Measurements from ENCODE around the gene IGSF21. TPM values are rescaled to one million over a fixed set of nuclear protein-coding genes. Genes with fewer than 3 reads are reported as not detected.
"Not testable (repeated sequence)": the region's sequence is repeated elsewhere in the genome, so short reads cannot be mapped to it uniquely, and the experiment has no call there.

IGSF21 gene
- total RNA-seq, 1 experiment from 2014 or later: 30.5 TPM

DNA sequence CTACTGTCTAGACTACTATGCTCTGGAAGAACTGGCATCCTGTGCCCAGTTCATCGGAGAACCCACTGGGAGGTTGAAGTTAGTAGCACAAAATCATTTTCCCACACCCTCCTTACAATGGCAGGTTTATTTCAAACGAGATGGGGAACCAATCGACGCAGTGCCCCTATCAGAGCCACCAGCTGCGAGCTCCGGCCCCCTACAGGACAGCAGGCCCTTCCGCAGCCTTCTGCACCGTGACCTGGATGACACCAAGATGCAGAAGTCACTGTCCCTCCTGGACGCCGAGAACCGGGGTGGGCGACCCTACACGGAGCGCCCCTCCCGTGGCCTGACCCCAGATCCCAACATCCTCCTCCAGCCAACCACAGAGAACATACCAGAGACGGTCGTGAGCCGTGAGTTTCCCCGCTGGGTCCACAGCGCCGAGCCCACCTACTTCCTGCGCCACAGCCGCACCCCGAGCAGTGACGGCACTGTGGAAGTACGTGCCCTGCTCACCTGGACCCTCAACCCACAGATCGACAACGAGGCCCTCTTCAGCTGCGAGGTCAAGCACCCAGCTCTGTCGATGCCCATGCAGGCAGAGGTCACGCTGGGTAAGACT is 257.6 kb downstream of the IGSF21 start (continued):
- TF ChIP-seq, protein P1, sequence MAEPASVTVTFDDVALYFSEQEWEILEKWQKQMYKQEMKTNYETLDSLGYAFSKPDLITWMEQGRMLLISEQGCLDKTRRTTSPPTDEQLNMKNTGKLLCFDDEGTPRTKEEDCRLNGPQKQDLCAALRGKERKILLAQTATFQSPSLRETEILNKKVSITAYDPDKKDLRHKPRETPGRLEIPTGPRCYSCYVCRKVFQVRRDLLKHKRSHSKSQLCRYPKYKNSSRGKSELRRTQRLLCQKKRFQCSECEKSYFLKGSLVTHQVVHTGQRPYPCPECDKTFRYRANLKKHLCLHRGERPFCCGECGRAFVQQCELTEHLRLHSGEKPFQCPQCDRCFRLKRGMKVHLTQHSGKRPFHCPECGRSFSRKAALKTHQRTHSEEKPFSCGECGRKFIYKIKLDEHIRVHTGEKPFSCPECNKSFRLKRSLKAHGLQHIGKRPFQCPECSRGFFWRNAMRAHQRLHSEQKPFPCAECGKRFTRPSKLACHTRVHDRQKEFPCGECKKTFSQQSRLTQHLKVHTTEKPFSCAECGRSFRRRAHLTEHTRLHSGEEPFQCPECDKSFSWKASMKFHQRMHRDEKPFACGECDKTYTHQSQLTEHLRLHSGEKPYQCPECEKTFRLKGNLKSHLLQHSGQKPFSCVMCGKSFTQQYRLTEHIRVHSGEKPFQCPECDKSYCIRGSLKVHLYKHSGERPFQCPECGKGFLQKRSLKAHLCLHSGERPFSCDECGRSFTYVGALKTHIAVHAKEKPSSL (CRISPR knock-in tag; conservative IDR thresholded peaks at IDR 0.05): no peak
- TF ChIP-seq SMAD4 (CRISPR knock-in tag; IDR thresholded peaks at IDR 0.05) (no peak), GRHL2 (CRISPR knock-in tag; IDR thresholded peaks at IDR 0.05; ENCODE audit: insufficient replicate concordance, severe bottlenecking) (no peak), NR3C1 (CRISPR knock-in tag; conservative IDR thresholded peaks at IDR 0.05; ENCODE audit: low read depth) (no peak)
- TF ChIP-seq, protein P2, sequence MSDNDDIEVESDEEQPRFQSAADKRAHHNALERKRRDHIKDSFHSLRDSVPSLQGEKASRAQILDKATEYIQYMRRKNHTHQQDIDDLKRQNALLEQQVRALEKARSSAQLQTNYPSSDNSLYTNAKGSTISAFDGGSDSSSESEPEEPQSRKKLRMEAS (CRISPR knock-in tag; IDR thresholded peaks at IDR 0.05): no peak

DNA sequence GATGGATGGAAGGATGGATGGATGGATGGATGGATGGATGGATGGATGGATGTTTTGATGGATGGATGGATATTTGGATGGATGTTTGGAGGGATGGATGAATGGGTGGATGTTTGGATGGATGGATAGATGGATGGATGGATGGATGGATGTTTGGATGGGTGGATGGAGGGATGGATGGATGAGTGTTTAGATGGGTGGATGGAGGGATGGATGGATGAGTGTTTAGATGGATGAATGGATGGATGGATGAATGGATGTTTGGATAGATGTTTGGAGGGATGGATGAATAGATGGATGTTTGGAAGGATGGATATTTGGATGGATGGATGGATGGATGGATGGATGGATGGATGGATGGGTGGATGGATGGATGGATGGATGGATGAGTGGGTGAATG is 264.9 kb downstream of the IGSF21 start:
- POLR2A ChIA-PET; DNase-seq (ENCODE audit: low spot score); H3K36me3 Mint-ChIP-seq; H3K9me3 Mint-ChIP-seq; H3K27ac Mint-ChIP-seq; ATAC-seq; CTCF ChIA-PET; H3K4me3 Mint-ChIP-seq: not testable (repeated sequence)
- Mint-ChIP-seq H3K4me1 (peaks cover 13% of the 10 kb centered on the region), H3K27me3 (ENCODE audit: low read depth) (peaks cover 16% of the 10 kb centered on the region)

DNA sequence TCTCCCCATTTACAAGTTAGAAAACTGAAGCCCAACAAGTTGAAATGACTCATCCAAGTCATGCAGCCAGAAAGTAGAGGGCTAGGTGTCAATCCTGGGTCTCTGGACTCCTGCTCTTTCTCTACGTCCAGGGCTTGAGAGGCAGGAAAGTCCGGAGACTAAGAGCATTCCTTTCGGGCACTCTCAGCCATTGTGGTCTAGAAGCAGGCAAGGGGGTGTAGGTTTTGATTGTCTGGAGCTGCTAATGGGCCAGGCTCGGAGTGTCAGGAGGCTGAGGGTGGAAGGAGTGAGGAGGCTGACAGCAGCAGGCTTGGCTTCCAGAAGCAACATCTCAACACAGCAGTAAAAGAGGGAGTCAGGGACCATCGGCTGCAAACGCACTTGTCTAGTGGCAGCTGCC is 265.6 kb downstream of the IGSF21 start:
- H3K4me1 Mint-ChIP-seq: peaks cover 13% of the 10 kb centered on the region
- H3K27ac Mint-ChIP-seq: no peak overlapping the region
- no peak for DNase-seq (ENCODE audit: low spot score)
- H3K9me3 Mint-ChIP-seq: peaks cover 6% of the 10 kb centered on the region
- peaks cover 16% of the 10 kb centered on the region for H3K27me3 Mint-ChIP-seq (ENCODE audit: low read depth)
- no peak for ATAC-seq
- H3K4me3 Mint-ChIP-seq: no peak overlapping the region
- CTCF ChIA-PET: no interaction called here
- POLR2A ChIA-PET: no interaction called here
- peaks cover under 1% of the 10 kb centered on the region; the same call in 1 of the 2 replicates for H3K36me3 Mint-ChIP-seq
- TF ChIP-seq, protein P3, sequence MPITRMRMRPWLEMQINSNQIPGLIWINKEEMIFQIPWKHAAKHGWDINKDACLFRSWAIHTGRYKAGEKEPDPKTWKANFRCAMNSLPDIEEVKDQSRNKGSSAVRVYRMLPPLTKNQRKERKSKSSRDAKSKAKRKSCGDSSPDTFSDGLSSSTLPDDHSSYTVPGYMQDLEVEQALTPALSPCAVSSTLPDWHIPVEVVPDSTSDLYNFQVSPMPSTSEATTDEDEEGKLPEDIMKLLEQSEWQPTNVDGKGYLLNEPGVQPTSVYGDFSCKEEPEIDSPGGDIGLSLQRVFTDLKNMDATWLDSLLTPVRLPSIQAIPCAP (CRISPR knock-in tag; IDR thresholded peaks at IDR 0.05): no peak
- no peak for TF ChIP-seq TEAD1 (CRISPR knock-in tag; IDR thresholded peaks at IDR 0.05)
- no peak for TF ChIP-seq NR3C1 (CRISPR knock-in tag; conservative IDR thresholded peaks at IDR 0.05; ENCODE audit: low read depth)
- no peak for TF ChIP-seq ETV6 (CRISPR knock-in tag; IDR thresholded peaks at IDR 0.05)
- TF ChIP-seq, protein P4, sequence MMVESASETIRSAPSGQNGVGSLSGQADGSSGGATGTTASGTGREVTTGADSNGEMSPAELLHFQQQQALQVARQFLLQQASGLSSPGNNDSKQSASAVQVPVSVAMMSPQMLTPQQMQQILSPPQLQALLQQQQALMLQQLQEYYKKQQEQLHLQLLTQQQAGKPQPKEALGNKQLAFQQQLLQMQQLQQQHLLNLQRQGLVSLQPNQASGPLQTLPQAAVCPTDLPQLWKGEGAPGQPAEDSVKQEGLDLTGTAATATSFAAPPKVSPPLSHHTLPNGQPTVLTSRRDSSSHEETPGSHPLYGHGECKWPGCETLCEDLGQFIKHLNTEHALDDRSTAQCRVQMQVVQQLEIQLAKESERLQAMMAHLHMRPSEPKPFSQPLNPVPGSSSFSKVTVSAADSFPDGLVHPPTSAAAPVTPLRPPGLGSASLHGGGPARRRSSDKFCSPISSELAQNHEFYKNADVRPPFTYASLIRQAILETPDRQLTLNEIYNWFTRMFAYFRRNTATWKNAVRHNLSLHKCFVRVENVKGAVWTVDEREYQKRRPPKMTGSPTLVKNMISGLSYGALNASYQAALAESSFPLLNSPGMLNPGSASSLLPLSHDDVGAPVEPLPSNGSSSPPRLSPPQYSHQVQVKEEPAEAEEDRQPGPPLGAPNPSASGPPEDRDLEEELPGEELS (CRISPR knock-in tag; IDR thresholded peaks at IDR 0.05): no peak
- TF ChIP-seq, protein P5, sequence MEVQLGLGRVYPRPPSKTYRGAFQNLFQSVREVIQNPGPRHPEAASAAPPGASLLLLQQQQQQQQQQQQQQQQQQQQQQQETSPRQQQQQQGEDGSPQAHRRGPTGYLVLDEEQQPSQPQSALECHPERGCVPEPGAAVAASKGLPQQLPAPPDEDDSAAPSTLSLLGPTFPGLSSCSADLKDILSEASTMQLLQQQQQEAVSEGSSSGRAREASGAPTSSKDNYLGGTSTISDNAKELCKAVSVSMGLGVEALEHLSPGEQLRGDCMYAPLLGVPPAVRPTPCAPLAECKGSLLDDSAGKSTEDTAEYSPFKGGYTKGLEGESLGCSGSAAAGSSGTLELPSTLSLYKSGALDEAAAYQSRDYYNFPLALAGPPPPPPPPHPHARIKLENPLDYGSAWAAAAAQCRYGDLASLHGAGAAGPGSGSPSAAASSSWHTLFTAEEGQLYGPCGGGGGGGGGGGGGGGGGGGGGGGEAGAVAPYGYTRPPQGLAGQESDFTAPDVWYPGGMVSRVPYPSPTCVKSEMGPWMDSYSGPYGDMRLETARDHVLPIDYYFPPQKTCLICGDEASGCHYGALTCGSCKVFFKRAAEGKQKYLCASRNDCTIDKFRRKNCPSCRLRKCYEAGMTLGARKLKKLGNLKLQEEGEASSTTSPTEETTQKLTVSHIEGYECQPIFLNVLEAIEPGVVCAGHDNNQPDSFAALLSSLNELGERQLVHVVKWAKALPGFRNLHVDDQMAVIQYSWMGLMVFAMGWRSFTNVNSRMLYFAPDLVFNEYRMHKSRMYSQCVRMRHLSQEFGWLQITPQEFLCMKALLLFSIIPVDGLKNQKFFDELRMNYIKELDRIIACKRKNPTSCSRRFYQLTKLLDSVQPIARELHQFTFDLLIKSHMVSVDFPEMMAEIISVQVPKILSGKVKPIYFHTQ (CRISPR knock-in tag; IDR thresholded peaks at IDR 0.05): no peak
- TF ChIP-seq SMAD4 (CRISPR knock-in tag; IDR thresholded peaks at IDR 0.05): no peak
- TF ChIP-seq, protein P6, sequence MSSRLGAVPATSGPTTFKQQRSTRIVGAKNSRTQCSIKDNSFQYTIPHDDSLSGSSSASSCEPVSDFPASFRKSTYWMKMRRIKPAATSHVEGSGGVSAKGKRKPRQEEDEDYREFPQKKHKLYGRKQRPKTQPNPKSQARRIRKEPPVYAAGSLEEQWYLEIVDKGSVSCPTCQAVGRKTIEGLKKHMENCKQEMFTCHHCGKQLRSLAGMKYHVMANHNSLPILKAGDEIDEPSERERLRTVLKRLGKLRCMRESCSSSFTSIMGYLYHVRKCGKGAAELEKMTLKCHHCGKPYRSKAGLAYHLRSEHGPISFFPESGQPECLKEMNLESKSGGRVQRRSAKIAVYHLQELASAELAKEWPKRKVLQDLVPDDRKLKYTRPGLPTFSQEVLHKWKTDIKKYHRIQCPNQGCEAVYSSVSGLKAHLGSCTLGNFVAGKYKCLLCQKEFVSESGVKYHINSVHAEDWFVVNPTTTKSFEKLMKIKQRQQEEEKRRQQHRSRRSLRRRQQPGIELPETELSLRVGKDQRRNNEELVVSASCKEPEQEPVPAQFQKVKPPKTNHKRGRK (CRISPR knock-in tag; IDR thresholded peaks at IDR 0.05; ENCODE audit: borderline replicate concordance): no peak
- no peak for TF ChIP-seq MYBL2 (CRISPR knock-in tag; IDR thresholded peaks at IDR 0.05)
- TF ChIP-seq SMAD3 (CRISPR knock-in tag; IDR thresholded peaks at IDR 0.05; ENCODE audit: borderline replicate concordance): no peak
- TF ChIP-seq, protein P7, sequence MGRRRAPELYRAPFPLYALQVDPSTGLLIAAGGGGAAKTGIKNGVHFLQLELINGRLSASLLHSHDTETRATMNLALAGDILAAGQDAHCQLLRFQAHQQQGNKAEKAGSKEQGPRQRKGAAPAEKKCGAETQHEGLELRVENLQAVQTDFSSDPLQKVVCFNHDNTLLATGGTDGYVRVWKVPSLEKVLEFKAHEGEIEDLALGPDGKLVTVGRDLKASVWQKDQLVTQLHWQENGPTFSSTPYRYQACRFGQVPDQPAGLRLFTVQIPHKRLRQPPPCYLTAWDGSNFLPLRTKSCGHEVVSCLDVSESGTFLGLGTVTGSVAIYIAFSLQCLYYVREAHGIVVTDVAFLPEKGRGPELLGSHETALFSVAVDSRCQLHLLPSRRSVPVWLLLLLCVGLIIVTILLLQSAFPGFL (CRISPR knock-in tag; IDR thresholded peaks at IDR 0.05; ENCODE audit: borderline replicate concordance): no peak
- TF ChIP-seq EMX1 (CRISPR knock-in tag; IDR thresholded peaks at IDR 0.05): no peak
- TF ChIP-seq GRHL2 (CRISPR knock-in tag; IDR thresholded peaks at IDR 0.05; ENCODE audit: insufficient replicate concordance, severe bottlenecking): no peak
- TF ChIP-seq GTF2I (CRISPR knock-in tag; conservative IDR thresholded peaks at IDR 0.05): no peak
- no peak for TF ChIP-seq ZNF138 (CRISPR knock-in tag; conservative IDR thresholded peaks at IDR 0.05)
- no peak for TF ChIP-seq RELA (CRISPR knock-in tag; IDR thresholded peaks at IDR 0.05; ENCODE audit: borderline replicate concordance)
- TF ChIP-seq ZNF121 (CRISPR knock-in tag; IDR thresholded peaks at IDR 0.05): no peak

All from WTC11 (cell line).